Stimulated activated CD4-positive, alpha-beta T cell treated with anti-CD3 and anti-CD28 coated beads, Interleukin-4, amount 100 ng/mL, for 4 hours (primary cell): ENCODE results near the gene SH3BGR.
"Not testable (repeated sequence)": the region's sequence is repeated elsewhere in the genome, so short reads cannot be mapped to it uniquely, and the experiment has no call there.

Source experiments
- DNase-seq, 2 experiments: peaks; one replicate each; pipeline ENCODE4 v3.0.0-alpha.2; 2020

The SH3BGR gene

DNA sequence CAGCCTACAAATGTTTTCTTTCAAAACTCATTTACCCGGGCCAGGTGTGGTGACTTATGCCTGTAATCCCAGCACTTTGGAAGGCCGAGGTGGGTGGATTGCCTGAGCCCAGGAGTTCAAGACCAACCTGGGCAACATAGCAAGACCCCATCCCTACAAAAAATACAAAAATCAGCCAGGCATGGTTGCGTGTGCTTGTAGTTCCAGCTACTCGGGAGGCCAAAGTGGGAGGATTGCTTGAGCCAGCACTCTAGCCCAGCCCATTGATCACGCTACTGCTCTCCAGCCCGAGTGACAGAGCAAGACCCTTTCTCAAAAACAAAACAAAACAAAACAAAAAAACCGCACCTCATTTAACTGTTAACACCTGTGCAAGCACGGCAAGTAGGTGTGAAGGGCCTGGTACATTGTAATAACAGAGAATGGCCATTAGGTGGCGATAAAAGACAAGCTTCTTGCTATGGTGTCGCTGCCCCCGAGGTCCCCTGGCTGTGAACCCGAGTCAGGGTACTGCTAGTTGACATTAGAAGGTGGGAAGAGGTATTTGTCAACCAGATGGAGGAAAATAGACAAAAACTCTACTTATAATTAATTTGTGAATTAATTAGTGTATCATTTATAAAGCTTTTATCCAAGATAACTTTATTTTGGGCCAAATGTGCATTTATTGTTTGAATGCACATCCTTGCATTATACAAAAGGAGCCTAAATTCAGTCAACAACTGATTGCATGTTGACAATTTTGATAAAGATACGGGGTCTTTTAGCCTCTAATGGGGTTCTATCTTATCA is 66.5 kb downstream of the SH3BGR start:
- DNase-seq, result peak; percentile 19 to 21

DNA sequence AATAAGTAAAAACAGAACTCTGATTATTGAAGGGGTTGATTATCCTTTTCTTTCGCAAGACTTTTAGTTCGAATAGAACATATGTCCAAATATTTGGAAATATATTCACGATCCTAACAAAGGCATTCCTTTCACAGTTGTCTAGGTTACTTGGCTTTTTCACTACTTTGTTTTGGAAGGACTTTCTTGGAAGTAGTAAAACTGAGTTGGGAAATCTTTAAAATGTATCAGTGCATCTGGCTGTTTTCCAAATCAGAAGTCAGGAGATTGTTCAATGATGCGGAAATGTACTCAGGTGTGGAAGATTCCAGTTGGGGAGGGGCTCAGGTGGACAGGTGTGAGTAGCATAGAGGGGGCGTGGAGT is 67.1 kb downstream of the SH3BGR start:
- no peak for DNase-seq

DNA sequence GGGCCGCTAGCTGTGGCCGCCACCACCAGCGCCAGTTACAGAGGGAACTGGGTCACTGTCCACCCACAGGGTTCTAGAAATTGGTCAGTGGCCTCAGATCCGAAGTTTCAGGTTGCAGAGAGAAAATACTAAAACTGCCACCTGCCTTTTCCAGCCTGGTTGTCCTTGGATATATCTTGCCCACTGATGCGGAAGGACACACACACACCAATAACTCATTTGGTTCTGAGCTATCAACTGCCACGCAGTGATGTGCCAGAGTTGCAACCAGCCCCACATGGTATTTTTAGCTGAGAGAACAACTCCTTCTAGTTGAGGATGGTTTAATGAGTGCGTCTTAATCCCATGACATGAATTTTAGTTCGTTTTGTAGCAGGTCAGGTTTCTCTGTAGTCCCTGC is 68.1 kb downstream of the SH3BGR start:
- no peak for DNase-seq

DNA sequence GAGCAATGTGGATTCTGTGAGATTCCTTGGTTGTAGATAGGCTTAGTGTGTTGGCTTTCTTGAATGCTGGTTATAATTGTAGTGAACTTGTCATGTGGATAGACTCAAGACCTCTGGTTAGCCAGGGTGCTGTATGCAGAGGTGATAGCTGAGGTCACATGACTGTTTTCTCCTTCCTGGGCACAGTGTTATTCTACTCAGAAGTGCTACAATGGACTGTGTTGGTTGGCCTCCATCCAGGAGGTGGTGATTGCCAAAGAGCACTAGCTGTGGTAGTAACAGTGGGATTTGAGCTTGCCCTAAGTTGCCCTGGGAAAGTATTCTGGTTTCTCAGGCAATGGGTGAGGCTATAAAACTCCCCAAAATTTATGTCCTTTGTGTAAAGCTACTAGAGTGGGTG is 71.6 kb downstream of the SH3BGR start:
- DNase-seq, result no peak

DNA sequence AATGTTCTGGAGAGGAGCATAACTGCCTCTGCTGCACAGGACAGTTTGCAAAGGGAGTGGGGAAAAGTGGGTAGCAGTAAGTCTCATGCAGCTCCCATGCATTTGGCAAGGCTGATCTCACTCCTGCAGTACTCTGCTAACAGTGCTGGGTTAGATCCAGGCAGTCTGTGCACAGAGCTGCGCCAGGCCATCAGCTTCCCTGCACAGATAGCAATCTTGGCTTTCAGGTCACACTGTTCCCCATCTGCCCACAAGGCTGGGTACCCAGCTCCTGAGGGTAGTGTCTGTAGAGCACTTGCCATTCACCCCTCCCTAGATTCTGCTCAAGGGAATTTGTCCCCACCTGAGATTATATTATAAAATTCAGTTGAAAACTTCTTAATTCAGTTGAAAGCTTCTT is 72.1 kb downstream of the SH3BGR start:
- DNase-seq, result no peak

DNA sequence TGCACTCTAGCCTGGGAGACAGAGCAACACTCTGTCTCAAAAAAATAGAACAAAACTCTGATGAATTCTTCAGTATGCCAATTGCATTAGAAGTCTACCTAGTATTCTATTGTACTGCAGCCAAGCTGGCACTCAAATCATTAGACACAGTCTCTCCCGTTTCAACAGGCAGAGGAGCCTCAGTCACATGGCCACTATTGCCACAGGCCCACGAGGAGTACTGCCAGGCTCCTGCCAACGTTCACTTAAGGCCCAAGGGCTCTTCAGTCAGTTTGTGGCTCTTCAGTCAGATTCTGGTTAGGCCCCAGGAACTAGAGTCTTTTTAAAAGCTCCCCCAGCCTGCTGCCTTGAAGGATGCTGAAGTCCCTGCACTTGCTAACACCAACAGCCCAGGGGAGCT is 73.4 kb downstream of the SH3BGR start:
- DNase-seq, result no peak

DNA sequence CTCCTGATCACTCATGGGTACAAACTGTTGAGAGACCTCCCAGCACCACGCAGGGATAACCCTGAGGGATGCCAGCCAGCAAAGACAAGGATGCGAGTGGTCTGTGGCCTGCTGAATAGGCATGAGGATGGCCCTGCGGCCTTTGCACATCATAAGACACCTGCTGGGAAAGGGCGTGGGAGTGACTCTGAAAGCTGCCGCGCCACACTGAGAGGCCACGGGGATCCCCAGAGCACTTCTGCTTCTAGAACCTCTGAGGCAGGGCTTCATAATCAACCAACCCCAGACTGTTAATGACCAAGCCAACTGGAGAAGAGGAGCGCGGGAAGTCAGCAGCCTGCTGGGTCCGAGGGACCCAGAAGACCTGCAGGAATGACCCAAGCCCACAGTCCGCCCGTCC is 73.8 kb downstream of the SH3BGR start:
- DNase-seq, result no peak

DNA sequence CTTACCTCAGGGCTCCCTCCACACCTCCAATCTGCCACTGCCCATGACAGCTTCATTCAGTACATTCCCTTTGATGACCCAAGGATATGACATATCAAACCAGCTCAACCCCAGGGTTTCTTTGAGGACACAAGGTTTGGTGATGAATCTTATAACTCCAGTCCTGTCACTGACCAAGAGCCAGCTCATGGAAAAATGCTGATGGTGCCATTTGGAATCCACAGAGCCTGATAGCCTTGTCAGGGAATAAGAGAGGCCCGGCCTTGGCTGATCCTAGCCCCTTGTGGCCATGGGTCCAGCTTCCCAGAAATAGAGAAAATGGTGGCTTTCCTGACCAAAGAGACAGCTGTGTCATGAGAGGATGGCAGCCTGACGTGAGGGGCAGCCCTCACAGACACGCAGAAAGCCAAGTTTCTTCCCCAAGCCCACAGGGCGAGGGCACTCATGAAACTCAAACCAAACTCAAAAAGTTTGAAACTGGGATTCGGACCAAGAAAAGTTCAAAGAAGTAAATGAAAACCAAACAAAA is 75.4 kb downstream of the SH3BGR start:
- no peak for DNase-seq

DNA sequence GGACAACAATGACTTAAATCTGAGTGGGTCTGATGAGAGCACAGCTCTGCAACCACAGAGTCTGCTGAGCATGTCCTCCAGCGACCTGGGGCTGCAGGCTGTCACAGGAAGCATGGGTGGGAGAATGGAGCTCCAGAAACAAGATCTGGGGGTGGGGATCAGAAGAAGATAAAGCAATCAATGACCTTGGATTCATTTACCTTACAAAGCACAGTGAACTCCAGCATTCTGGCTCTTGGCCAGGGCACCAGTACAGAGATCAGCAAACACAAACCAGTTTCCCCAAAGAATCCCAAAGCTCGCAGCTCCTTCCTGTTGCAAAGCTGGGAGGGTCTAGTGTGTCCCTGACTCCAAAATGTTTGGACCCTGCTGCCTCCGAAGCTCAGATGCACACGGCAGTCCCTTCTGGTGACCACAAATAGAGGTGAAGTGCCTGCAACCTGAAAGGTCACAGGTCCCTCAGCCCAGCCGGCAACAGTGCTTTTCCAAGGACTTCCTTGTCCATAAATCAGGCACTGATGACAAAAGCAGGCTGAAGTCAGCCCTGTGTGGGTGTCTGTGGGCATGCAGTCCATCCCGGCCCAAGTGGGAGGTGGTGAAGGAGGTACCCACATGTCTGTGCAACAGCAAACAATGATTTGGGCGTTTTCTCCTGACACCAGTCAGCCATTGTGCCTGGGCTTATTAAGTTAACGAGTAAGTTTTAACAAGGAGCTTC is 76.1 kb downstream of the SH3BGR start:
- DNase-seq, result no peak

DNA sequence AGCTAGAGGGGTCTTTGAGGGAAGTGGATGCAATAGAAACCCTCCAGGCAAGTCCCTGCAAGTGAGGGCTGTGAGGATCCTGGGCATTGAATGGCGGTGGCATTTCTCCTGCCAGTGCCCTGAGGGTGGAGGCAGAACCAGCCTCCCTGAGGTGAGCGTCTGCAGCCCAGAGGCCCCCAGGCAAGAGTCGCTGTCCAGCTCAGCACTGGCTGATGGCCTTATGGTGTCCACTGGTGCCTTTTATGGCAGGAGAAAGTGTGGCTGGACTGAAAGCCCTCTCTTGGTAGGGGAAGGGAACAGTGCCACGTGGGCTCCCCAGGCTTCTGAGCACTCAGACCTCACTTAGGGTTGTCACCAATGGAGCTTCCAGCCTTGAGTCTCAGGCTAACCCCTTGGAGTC is 77.3 kb downstream of the SH3BGR start:
- DNase-seq, result no peak

DNA sequence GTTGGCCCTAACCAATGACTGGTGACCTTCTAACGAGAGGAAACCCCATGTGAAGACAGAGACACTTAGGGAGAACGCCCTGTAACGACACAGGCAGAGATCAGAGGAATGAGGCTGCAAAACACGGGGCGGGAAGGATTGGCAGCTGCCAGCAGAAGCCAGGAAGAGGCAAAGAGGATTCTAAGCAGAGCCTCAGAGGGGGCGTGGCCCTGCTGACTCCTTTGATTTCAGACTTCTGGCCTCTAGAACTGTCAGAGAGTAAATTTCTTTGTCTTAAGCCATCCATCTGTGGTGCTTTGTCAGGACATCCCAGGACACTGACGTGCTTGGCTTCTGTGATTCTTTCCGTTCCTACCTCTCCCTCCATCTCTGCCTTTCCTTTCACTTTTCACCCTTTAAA is 79.3 kb downstream of the SH3BGR start:
- DNase-seq, result no peak

DNA sequence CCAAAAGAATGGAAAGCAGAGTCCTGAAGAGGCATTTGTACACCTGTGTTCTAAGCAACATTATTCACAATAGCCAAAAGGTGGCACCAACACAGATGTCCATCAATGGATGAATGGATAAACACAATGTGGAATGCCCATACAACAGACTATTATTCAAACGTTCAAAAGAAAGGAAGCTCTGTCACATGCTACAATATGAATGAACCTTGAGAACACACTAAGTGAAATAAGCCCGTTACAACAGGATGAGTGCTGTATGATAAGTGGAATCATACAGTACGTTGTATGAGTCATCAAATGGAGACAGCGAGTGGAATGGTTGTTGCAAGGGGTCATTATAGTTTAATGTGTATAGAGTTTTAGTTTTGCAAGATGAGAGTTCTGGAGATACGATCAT is 80.1 kb downstream of the SH3BGR start:
- DNase-seq, result no peak

DNA sequence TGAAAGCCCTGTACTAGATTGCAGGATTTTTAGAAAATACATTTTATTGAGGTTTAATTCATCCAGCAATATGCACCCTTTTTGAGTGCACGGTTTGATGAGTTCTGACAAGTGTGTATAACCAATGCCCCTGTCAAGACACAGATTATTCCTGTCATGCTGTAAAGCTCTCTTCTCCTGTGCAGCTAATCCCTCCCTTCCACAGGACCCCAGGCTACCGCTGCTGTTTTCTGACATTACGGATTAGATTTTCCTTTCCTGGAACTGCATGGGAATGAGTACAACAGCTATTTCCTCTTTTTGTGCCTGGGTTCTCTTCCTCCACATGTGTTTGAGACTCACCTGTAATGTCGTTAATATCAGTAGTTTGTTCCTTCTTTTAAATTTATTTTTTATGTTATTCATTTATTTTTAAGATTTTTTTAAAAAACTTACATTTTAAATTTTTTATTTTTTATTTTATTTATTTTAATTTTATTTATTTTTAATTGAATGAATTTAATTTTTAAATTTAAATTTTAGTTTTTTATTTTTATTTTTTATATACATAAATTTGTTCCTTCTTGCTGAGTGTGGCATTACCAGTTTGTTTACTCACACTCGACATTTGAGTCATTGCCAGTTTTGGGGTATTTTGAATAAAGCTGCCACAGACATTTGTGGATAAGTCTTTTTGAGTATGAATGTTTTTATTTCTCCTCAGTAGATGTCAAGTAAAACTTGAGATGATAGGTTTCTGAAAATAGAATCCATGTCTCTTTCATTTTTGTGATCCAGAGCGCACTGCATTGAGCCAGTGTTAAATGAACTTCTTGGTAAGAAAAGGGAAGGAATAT is 82.0 kb downstream of the SH3BGR start:
- no peak for DNase-seq

DNA sequence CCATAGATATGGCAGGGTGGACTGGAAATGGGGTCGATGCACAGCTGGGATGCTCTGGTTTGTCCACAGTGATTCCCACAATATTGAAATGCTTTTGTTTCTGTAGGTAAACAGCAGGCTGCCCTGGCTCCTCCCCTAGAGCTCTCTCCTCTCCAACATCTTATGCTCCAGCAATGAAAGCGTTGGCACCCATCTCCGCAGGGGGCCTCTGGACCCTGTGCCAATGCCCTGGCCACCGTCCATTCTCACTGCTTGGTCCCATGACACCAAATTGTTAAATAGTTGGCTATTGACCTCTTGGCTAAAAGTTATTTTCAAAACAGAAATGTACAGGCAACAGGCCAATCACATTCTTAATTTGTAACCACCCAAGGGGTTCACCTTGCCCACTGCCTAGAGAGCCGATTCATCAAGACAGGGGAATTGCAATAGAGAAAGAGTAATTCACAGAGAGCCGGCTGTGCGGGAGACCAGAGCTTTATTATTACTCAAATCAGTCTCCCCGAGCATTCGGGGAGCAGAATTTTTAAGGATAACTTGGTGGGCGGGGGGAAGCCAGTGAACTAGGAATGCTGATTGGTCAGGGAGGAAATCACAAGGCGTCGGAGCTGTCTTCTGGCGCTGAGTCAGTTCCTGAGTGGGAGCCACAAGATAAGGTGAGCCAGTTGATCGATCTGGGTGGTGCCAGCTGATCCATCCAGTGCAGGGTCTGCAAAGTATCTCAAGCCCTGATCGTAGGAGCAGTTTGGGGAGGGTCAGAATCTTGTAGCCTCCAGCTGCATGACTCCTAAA is 84.1 kb downstream of the SH3BGR start:
- DNase-seq, result no peak

DNA sequence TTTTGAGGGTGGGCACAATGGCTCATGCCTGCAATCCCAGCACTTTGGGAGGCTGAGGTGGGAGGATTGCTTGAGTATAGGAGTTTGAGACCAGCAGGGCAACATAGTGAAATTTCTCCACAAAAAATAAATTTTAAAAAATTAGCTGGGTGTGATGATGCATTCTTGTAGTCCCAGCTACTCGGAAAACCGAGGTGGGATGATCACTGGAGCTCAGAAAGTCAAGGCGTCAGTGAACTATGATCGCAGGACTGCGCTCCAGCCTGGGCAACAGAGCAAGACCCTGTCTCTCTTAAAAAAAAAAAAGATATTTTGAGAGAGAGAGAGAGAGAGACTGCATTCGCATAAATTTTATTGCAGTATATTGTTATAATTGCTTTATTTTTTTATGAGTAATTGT is 85.1 kb downstream of the SH3BGR start:
- no peak for DNase-seq

DNA sequence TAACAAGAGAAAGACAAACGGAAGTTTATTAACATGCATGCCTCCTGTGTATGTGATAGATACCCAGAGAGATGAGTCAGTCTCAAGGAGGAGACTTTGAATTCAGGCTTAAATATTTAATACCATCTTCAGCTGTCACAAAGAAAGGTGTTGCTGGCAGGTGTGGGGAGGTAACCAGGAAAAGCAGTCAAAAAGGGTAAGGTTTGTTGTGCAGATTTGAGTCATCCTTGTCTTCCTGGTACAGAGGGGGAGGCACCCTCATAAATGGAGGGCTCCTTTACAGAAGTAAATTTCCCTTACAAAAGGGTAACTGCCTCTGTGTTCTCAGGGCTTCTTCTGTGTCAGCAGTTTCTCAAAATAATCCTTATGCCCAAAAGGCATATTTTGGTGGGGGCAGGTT is 85.8 kb downstream of the SH3BGR start:
- DNase-seq, result no peak

DNA sequence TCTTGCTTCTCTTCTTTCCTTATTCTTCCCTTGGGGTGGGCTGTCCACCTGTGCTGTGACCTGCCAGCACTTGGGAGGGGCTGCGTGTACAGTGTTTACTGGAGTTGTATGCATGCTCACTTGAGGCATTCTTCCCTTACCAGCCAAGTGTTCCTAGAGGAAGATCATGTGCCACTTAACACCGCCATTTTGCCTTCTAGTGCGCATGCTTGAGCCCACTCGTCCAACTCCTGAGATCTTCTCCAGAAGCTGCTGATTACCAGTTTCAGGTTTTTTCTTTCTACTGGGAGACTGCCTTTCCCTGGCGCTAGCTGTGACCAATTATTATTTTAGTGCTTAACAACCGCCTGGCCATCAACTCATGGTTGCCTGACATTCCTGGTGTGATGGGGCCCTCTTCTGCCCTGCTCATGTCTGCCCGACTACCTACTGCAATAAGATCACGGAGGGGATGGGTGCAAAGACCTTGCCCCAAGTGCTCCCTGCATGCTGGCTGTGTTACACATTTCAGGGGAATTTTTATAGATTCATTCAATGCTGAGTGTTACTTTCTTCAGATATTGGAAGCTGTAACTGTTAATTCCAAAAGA is 86.8 kb downstream of the SH3BGR start:
- DNase-seq, result no peak

DNA sequence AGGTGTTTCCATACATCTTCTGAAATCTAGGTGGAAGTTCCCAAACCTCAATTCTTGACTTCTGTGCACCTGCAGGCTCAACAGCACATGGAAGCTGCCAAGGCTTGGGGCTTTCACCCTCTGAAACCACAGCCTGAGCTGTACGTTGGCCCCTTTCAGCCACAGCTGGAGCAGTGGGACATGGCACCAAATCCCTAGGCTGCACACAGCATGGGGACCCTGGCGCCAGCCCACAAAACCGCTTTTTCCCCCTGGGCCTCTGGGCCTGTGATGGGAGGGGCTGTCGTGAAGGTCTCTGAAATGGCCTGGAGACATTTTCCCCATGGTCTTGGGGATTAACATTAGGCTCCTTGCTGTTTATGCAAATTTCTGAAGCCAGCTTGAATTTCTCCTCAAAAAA is 88.6 kb downstream of the SH3BGR start:
- not testable (repeated sequence) for DNase-seq

DNA sequence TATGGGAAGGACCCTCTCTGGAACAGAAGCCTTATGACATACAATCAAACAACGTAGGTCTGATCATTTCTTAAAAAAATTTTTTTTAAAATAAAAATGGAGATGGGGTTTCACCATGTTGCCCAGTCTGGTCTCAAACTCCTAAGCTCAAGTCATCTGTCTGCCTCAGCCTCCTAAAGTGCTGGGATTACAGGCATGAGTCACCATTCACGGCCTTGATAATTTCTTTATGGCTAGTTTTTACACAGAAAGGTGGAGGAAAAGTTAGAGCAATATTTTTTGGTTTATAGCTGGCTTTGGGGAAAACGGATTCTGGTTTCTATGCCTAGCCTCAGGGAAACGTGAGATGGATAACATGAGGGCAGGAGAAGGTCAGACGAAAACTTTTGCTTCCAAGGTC is 91.0 kb downstream of the SH3BGR start:
- DNase-seq, result no peak

DNA sequence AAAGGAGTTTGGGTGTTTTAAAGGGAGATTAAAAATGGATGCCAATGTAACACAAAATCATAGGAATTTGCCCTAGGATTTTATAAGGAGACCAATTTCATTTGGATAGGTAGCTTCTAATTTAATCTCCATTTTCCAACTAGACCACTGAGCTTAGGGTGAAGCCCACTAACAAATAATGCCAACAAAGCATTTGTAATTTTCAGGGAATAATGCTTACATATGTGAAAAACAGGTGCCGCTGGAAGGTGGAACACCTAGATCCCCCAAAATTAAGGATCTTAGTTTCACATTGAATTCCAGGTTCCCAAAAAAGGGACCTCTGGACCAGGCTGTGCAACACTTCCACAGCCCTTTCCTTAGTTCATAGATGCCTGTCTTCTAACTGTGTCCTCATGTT is 94.8 kb downstream of the SH3BGR start:
- DNase-seq, result no peak

DNA sequence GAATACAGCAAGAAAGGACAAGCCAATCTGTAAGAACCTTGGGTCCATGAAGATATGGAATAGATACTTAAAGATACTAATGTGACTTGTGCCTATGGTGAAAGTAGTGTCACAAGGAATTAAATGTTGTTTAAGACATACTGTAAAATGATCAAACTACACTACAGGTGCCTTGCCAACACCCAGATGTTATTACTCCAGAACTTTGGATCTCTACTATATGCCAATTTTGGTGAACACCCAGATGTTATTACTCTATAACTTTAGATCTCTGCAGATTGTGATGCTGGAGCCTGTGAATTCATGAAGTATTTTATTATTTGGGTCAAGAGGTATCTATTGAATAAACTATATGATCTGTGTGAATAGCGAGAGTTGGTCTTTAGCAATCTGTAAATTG is 101.1 kb downstream of the SH3BGR start:
- DNase-seq, result no peak

DNA sequence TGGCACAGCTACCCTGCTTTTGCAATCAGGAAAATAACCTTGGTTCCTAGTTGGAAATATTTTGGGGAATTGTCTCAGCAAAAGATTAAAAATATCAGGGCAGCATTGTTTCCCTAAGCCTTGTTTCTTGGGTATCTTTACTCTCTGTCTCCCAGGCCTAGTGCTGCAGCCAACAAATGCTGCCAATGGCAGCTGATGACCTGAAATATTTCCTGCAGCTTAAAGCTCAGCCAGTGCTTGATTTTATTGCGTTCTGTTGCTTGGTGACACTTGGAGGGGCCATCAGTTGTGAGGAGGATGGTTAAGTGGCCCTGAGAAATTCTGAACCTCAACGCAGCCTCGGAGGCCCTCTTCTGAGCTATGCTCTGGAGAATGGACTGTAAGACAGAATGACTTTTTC is 101.6 kb downstream of the SH3BGR start:
- DNase-seq, result no peak
